Activated T-cell treated with anti-CD3 and anti-CD28 coated beads, Interleukin-2, amount 50 U/mL, for 4 hours (primary cell): ENCODE results near the gene XRN2. TPM values are rescaled to one million over a fixed set of nuclear protein-coding genes. Genes with fewer than 3 reads are reported as not detected.

Experiments used
- ATAC-seq, 2 donors: fragments of 200-7000 bp; cut with Tn5 transposase; one replicate each; pipeline ENCODE4 v1.10.0; 2021
- DNase-seq: peaks from one replicate; pipeline ENCODE4 v3.0.0-alpha.2; 2020
- H3K27me3 Mint-ChIP-seq: one replicate; pipeline ENCODE4 v1.8.0; 2021; ENCODE audit warnings: low read depth, mixed read lengths
- H3K36me3 Mint-ChIP-seq: one replicate; pipeline ENCODE4 v1.8.0; 2022; ENCODE audit warnings: mixed read lengths; ENCODE audit not compliant: insufficient read depth
- H3K4me1 Mint-ChIP-seq: one replicate; pipeline ENCODE4 v1.8.0; 2021; ENCODE audit warnings: low read depth, mixed read lengths
- H3K4me3 Mint-ChIP-seq: one replicate; pipeline ENCODE4 v1.8.0; 2021; ENCODE audit warnings: mild to moderate bottlenecking, moderate library complexity, mixed read lengths
- H3K9me3 Mint-ChIP-seq: one replicate; pipeline ENCODE4 v1.8.0; 2021; ENCODE audit warnings: mixed read lengths
- total RNA-seq, 3 donors: library from RNA; stranded (reverse); gene quantifications; one replicate each; pipeline ENCODE4 v1.2.1, GENCODE V29; 2021

XRN2 gene
- total RNA-seq, 3 donors from 2014 or later, result 96.9 to 109 (median 107) TPM

- Mint-ChIP-seq H3K4me3 (no peak overlapping the region), H3K9me3 (no peaks in the 10 kb centered on the region), H3K36me3 (peaks cover 48% of the 10 kb centered on the region), H3K4me1 (peaks cover 2% of the 10 kb centered on the region), H3K27me3 (no peaks in the 10 kb centered on the region)
- ATAC-seq (no peak), DNase-seq (no peak)
Observed at GRCh38 chr20:21378259-21378658, 75.1 kb downstream of the XRN2 start.

GRCh38 chr20:21380711-21381110 lies 77.6 kb downstream of the XRN2 start:
- no peaks in the 10 kb centered on the region for H3K4me1 Mint-ChIP-seq
- no peak for DNase-seq
- no peak for ATAC-seq
- no peaks in the 10 kb centered on the region for H3K27me3 Mint-ChIP-seq
- no peaks in the 10 kb centered on the region for H3K9me3 Mint-ChIP-seq
- peaks cover 53% of the 10 kb centered on the region for H3K36me3 Mint-ChIP-seq
- H3K4me3 Mint-ChIP-seq, result no peak overlapping the region

- ATAC-seq (no peak), DNase-seq (no peak)
- H3K27me3 Mint-ChIP-seq, result no peaks in the 10 kb centered on the region
- H3K4me3 Mint-ChIP-seq, result no peak overlapping the region
- no peaks in the 10 kb centered on the region for H3K4me1 Mint-ChIP-seq
- no peaks in the 10 kb centered on the region for H3K9me3 Mint-ChIP-seq
- H3K36me3 Mint-ChIP-seq, result peaks cover 56% of the 10 kb centered on the region
Observed at GRCh38 chr20:21381619-21382018, 78.5 kb downstream of the XRN2 start.

- peaks cover 56% of the 10 kb centered on the region for H3K36me3 Mint-ChIP-seq
- H3K27me3 Mint-ChIP-seq, result no peaks in the 10 kb centered on the region
- DNase-seq (no peak), ATAC-seq (no peak)
- no peak overlapping the region for H3K4me3 Mint-ChIP-seq
- H3K4me1 Mint-ChIP-seq, result no peaks in the 10 kb centered on the region
- no peaks in the 10 kb centered on the region for H3K9me3 Mint-ChIP-seq
Observed at GRCh38 chr20:21384308-21384892, 81.3 kb downstream of the XRN2 start.

- Mint-ChIP-seq H3K27me3 (peaks cover 6% of the 10 kb centered on the region), H3K4me3 (no peak overlapping the region), H3K4me1 (peaks cover under 1% of the 10 kb centered on the region), H3K36me3 (peaks cover 51% of the 10 kb centered on the region), H3K9me3 (no peaks in the 10 kb centered on the region)
- DNase-seq (no peak), ATAC-seq (no peak)
Observed at GRCh38 chr20:21386111-21386510, 83.0 kb downstream of the XRN2 start.

- H3K9me3 Mint-ChIP-seq, result no peaks in the 10 kb centered on the region
- H3K4me1 Mint-ChIP-seq, result peaks cover 8% of the 10 kb centered on the region
- peaks cover 43% of the 10 kb centered on the region for H3K36me3 Mint-ChIP-seq
- no peak overlapping the region for H3K4me3 Mint-ChIP-seq
- peaks cover 17% of the 10 kb centered on the region for H3K27me3 Mint-ChIP-seq
- DNase-seq, result no peak
- ATAC-seq, result no peak
Observed at GRCh38 chr20:21387528-21387927, 84.4 kb downstream of the XRN2 start.

- peaks cover 15% of the 10 kb centered on the region for H3K4me1 Mint-ChIP-seq
- no peak for DNase-seq
- no peak for ATAC-seq
- H3K27me3 Mint-ChIP-seq, result peaks cover 28% of the 10 kb centered on the region
- H3K9me3 Mint-ChIP-seq, result no peaks in the 10 kb centered on the region
- peaks cover 38% of the 10 kb centered on the region for H3K36me3 Mint-ChIP-seq
- no peak overlapping the region for H3K4me3 Mint-ChIP-seq
Observed at GRCh38 chr20:21388566-21388965, 85.4 kb downstream of the XRN2 start.

GRCh38 chr20:21389368-21389767 lies 86.2 kb downstream of the XRN2 start:
- Mint-ChIP-seq H3K36me3 (peaks cover 33% of the 10 kb centered on the region), H3K9me3 (no peaks in the 10 kb centered on the region), H3K27me3 (peaks cover 36% of the 10 kb centered on the region), H3K4me3 (no peak overlapping the region), H3K4me1 (peaks cover 15% of the 10 kb centered on the region)
- ATAC-seq, result no peak
- DNase-seq, result no peak

- Mint-ChIP-seq H3K36me3 (peaks cover 30% of the 10 kb centered on the region), H3K27me3 (peaks cover 46% of the 10 kb centered on the region), H3K4me3 (no peak overlapping the region), H3K9me3 (no peaks in the 10 kb centered on the region), H3K4me1 (peaks cover 20% of the 10 kb centered on the region)
- DNase-seq (no peak), ATAC-seq (no peak)
Observed at GRCh38 chr20:21390768-21391167, 87.6 kb downstream of the XRN2 start.

- Mint-ChIP-seq H3K27me3 (peaks cover 46% of the 10 kb centered on the region), H3K9me3 (no peaks in the 10 kb centered on the region), H3K36me3 (peaks cover 26% of the 10 kb centered on the region), H3K4me3 (no peak overlapping the region), H3K4me1 (peaks cover 20% of the 10 kb centered on the region)
- ATAC-seq, result peak; percentile 14 to 41
- no peak for DNase-seq
Observed at GRCh38 chr20:21391185-21391971, 88.2 kb downstream of the XRN2 start.

GRCh38 chr20:21391972-21392352 lies 88.8 kb downstream of the XRN2 start:
- Mint-ChIP-seq H3K4me3 (no peak overlapping the region), H3K9me3 (no peaks in the 10 kb centered on the region), H3K27me3 (peaks cover 46% of the 10 kb centered on the region), H3K4me1 (peaks cover 20% of the 10 kb centered on the region), H3K36me3 (peaks cover 20% of the 10 kb centered on the region)
- ATAC-seq (no peak), DNase-seq (no peak)

GRCh38 chr20:21393166-21393565 lies 90.0 kb downstream of the XRN2 start:
- H3K36me3 Mint-ChIP-seq, result peaks cover 13% of the 10 kb centered on the region
- H3K9me3 Mint-ChIP-seq, result no peaks in the 10 kb centered on the region
- DNase-seq (no peak), ATAC-seq (no peak)
- H3K4me3 Mint-ChIP-seq, result no peak overlapping the region
- H3K4me1 Mint-ChIP-seq, result peaks cover 24% of the 10 kb centered on the region
- H3K27me3 Mint-ChIP-seq, result peaks cover 53% of the 10 kb centered on the region

- no peak for ATAC-seq
- no peak for DNase-seq
- Mint-ChIP-seq H3K4me3 (no peak overlapping the region), H3K4me1 (peaks cover 24% of the 10 kb centered on the region), H3K9me3 (no peaks in the 10 kb centered on the region), H3K27me3 (peaks cover 61% of the 10 kb centered on the region), H3K36me3 (peaks cover 10% of the 10 kb centered on the region)
Observed at GRCh38 chr20:21393816-21394519, 90.8 kb downstream of the XRN2 start.

GRCh38 chr20:21394551-21394950 lies 91.4 kb downstream of the XRN2 start:
- no peak for ATAC-seq
- no peaks in the 10 kb centered on the region for H3K9me3 Mint-ChIP-seq
- no peak for DNase-seq
- peaks cover 67% of the 10 kb centered on the region for H3K27me3 Mint-ChIP-seq
- H3K4me1 Mint-ChIP-seq, result peaks cover 24% of the 10 kb centered on the region
- peaks cover 7% of the 10 kb centered on the region for H3K36me3 Mint-ChIP-seq
- no peak overlapping the region for H3K4me3 Mint-ChIP-seq
